Measurements from ENCODE around the gene SMIM24.
A peak's percentile ranks its signal among the peaks of the same experiment; 100 is the strongest.

GRCh38 chr19:3452171-3452941 lies 28.0 kb downstream of the SMIM24 start:
- TF ChIP-seq POLR2AphosphoS5 (IDR thresholded peaks at IDR 0.05) (peak in 1 of 3 donors; percentile 38), CTCF (IDR thresholded peaks at IDR 0.05 in 8 of 11, conservative IDR thresholded peaks at IDR 0.05 in 3 of 11) (no peak)

All from spleen (tissue), 7 donors.